HG02973 (cell line): ENCODE data around the gene SCARB1.

ENCODE experiments used
- ATAC-seq: cut with Tn5 transposase; IDR thresholded peaks from one replicate; pipeline ENCODE4 v1.9.1; 2021; ENCODE audit warnings: moderate library complexity; ENCODE audit not compliant: unreplicated experiment

Gene SCARB1

DNA sequence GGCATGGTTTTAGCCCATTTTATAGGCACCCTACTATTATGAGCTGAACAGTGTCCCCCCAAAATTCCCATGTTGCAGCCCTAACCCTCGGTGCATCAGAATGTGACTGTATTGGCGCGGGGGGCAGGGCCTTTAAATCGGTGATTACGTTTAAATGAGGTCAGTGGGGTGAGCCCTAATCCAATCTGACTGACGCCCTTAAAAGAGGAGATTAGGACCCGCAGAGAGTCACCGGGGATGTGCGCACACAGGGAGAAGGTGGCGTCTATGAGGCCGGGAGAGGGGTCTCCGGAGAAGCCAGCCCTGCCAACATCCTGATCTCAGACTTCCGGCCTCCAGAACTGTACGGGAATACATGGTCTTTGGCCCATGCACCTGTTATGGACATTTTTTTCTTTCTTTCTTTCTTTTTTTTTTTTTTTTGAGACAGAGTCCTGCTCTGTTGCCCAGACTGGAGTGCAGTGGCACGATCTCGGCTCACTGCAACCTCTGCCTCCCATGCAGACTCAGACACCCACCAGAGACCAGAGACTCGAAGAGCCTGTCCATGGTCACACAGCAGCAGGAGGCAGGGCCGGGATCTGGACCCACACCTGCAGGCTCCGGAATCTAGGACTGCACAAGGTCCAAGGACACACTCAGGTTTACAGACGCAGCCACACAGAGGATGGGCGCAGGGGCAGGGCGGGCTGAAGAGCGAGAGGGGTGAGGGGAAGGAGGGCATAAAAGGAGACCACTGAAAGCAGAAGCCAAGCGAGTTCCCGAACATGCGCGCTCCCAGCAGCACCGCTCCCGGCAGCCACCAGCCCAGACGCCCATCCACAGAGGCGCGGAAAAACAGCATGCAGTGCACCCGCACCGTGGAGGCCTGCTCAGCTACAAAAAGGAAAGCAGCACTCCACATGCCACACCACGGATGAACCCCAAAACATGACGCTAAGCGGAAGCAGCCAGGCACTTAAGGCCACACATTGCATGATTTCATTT lies 19.0 kb downstream of the SCARB1 start:
- no peak for ATAC-seq

- ATAC-seq = no peak
Observed at GRCh38 chr12:124842800-124843510, 20.7 kb downstream of the SCARB1 start.

- no peak for ATAC-seq
Observed at GRCh38 chr12:124842073-124842749, 21.5 kb downstream of the SCARB1 start.

DNA sequence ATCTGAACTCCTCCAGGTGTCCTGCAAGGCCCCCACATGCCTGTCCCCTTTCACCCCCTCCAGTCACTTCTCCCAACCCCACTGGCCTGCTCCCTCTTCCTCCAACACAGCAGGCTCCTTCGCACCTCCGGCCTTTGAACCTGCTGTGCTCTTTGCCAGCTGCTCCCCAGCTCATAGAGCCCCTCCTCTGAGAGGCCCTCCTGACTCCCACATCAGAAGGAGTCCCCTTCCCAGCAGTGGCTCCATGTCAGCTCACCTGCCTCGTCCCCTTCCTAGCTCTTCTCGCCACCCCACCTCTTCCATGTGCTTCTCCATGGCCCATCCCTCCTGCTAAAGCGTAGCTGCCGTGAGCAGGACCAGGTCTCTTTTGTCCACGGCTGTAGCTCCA lies 22.1 kb downstream of the SCARB1 start:
- ATAC-seq = no peak

GRCh38 chr12:124837958-124838803 lies 25.5 kb downstream of the SCARB1 start:
- ATAC-seq = no peak

- ATAC-seq = no peak
Observed at GRCh38 chr12:124837249-124837897, 26.3 kb downstream of the SCARB1 start.

- no peak for ATAC-seq
Observed at GRCh38 chr12:124836759-124837158, 26.9 kb downstream of the SCARB1 start.

GRCh38 chr12:124835656-124836410 lies 27.8 kb downstream of the SCARB1 start:
- ATAC-seq = no peak

GRCh38 chr12:124834822-124835221 lies 28.8 kb downstream of the SCARB1 start:
- ATAC-seq = no peak

- ATAC-seq = no peak
Observed at GRCh38 chr12:124833693-124834122, 30.0 kb downstream of the SCARB1 start.

- no peak for ATAC-seq
Observed at GRCh38 chr12:124832856-124833255, 30.8 kb downstream of the SCARB1 start.

DNA sequence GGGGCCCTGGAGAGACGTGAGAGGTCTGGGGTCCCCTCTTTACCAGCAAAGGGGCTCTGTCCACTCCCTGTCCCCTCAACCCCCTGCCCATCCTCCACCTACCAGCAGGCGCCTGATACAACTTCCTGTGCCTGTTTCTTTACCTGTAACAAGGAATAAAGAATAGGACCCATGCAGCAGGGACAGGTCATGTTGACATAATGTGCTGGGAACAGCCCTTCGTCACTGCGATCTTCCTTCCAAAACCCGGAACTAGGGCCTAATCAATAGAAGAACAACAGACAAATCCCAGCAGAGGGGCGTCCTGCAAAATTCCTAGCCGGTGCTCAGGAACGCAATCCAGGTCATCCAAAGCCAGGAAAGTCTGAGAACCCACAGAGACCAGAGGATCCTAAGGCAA lies 32.1 kb downstream of the SCARB1 start:
- ATAC-seq = no peak

GRCh38 chr12:124830306-124830705 lies 33.4 kb downstream of the SCARB1 start:
- no peak for ATAC-seq

- no peak for ATAC-seq
Observed at GRCh38 chr12:124829708-124830304, 33.9 kb downstream of the SCARB1 start.

DNA sequence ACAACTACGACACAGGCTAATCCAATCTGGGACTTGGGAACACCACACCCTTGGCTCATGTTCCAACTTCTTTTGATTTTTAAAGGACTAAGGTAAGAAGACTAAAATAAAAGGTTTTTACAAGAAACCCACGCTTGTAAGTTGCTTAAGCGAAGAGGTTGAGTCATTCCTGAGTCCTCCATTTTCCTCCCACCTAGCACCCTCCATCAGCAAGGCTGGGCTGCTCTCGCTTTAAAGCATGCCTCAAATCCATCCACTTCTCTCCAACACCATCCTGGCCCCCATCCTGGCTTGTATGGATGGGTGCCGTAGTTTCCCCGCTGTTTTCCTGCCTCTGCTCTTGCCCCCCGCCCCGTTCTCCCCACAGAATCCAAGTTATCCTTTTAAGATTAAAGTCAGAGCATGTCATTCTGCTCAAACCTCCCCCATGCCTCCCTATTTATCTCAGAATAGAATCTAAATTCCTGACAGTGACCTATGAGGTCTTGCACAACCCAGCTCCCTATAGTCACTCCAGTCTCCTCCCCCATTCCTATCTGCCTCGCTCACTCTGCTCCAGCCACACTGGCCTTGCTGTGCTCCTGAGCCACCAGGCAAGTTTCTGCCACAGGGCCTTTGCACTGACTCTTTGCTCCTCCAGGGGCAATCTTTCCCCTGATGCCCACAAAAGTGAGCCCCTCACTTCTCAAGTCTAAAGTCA lies 34.5 kb downstream of the SCARB1 start:
- no peak for ATAC-seq

- ATAC-seq = no peak
Observed at GRCh38 chr12:124828264-124829007, 35.2 kb downstream of the SCARB1 start.

DNA sequence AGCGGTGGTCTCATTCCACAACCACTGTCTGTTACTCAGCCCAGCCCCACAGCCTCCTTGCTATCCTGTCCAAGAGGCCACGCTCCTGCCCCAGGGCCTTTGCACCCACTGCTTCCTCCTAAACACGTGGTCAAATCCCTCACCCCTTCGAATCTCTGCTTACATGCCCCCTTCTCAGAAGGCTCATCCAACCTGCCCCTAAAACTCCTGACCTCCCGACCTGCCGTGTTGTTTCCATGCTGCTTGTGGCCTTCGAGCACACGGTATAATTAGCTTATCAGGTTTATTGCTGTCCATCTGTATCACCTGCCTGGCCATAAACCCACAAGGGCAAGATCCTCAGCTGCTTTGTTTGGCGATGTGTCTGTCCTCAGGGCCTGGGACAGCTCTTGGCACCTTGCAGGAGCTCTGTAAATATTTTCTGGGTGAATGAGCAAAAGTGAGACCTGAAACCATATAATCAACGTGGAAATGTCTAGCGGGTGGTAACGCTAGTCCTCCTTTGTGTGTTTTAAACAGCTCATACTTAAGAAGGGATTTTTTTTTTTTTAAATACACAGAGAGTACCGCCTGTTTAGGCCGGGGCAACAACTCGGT lies 36.0 kb downstream of the SCARB1 start:
- ATAC-seq = no peak
